HUES48 (cell line): ENCODE measurements around the gene CLCNKB.
"Not testable (repeated sequence)": the region's sequence is repeated elsewhere in the genome, so short reads cannot be mapped to it uniquely, and the experiment has no call there.

Experiments used
- H3K27ac ChIP-seq: one replicate; pipeline ENCODE4 v1.7.0; 2013; ENCODE audit warnings: low read depth, low read length, inconsistent platforms
- H3K27me3 ChIP-seq: 2 replicates; pipeline ENCODE4 v1.6.1; 2013; ENCODE audit warnings: mild to moderate bottlenecking, low read length; ENCODE audit not compliant: control insufficient read depth, insufficient read depth
- H3K36me3 ChIP-seq: 2 replicates; pipeline ENCODE4 v1.6.1; 2013; ENCODE audit warnings: low read length; ENCODE audit not compliant: control insufficient read depth, insufficient read depth
- H3K4me1 ChIP-seq: 2 replicates; pipeline ENCODE4 v1.6.1; 2013; ENCODE audit warnings: mild to moderate bottlenecking, low read length; ENCODE audit not compliant: control insufficient read depth, insufficient read depth
- H3K4me3 ChIP-seq: 2 replicates; pipeline ENCODE4 v1.5.1; 2013; ENCODE audit warnings: mild to moderate bottlenecking, low read depth, low read length
- H3K9ac ChIP-seq: 2 replicates; pipeline ENCODE4 v1.6.1; 2013; ENCODE audit warnings: mild to moderate bottlenecking, low read depth, low read length, moderate library complexity
- H3K9me3 ChIP-seq: 2 replicates; pipeline ENCODE4 v1.6.1; 2013; ENCODE audit warnings: low read length; ENCODE audit not compliant: control insufficient read depth, insufficient read depth

CLCNKB gene

GRCh38 chr1:16023050-16023653 lies 20.4 kb upstream of the CLCNKB start:
- 0 out of 2 replicates have a peak, but pooled peaks cover 4% of the 10 kb centered on the region for H3K4me1 ChIP-seq
- H3K27ac ChIP-seq = no peak overlapping the region
- no peaks in the 10 kb centered on the region for H3K36me3 ChIP-seq
- H3K9ac ChIP-seq = no peak overlapping the region
- H3K27me3 ChIP-seq = peaks cover 17% of the 10 kb centered on the region
- H3K4me3 ChIP-seq = no peak overlapping the region
- no peaks in the 10 kb centered on the region for H3K9me3 ChIP-seq

- not testable (repeated sequence) for H3K9me3 ChIP-seq, H3K27ac ChIP-seq, H3K9ac ChIP-seq, H3K4me1 ChIP-seq, H3K36me3 ChIP-seq
- Histone ChIP-seq H3K4me3 (peak overlapping the region; percentile 60), H3K27me3 (peaks cover 17% of the 10 kb centered on the region)
Measured at GRCh38 chr1:16026302-16026701, 17.3 kb upstream of the CLCNKB start.

DNA sequence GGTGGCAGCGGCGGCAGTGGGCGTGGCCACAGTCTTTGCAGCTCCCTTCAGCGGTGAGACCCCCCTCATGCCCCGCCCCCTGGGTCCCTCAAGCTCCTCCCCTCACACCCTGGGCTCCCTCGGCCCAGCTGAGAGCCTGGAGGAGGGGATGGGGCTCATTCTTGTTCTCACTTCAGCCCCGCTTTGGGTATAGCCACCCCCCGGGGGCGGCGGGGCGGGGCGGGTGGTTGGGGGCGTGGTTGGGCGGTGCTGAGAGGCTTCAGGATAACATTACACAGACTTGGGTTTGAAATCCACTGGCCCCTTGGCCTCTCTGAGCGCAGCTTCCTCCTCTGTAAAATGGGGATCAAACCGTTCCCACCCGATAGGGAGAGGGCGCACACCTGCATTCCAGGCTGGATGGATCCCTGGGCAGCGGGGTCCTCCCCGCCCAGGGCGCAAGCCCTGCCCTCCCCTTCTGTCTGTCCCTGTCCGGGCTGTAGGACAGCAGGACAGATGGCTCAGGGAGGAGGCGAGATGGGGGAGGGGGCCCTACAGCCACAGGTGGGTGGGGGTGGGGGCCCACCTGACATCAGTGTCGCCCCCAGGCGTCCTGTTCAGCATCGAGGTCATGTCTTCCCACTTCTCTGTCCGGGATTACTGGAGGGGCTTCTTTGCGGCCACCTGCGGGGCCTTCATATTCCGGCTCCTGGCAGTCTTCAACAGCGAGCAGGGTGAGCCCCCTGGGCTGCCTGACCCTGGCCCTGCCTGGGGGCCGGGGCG lies 16.7 kb upstream of the CLCNKB start:
- H3K27me3 ChIP-seq = peaks cover 14% of the 10 kb centered on the region
- peaks cover 10% of the 10 kb centered on the region; the same call in 1 of the 2 replicates for H3K4me1 ChIP-seq
- peak overlapping the region; percentile 60 for H3K4me3 ChIP-seq
- H3K36me3 ChIP-seq = no peaks in the 10 kb centered on the region
- H3K9ac ChIP-seq = no peak overlapping the region
- no peak overlapping the region for H3K27ac ChIP-seq
- H3K9me3 ChIP-seq = no peaks in the 10 kb centered on the region

DNA sequence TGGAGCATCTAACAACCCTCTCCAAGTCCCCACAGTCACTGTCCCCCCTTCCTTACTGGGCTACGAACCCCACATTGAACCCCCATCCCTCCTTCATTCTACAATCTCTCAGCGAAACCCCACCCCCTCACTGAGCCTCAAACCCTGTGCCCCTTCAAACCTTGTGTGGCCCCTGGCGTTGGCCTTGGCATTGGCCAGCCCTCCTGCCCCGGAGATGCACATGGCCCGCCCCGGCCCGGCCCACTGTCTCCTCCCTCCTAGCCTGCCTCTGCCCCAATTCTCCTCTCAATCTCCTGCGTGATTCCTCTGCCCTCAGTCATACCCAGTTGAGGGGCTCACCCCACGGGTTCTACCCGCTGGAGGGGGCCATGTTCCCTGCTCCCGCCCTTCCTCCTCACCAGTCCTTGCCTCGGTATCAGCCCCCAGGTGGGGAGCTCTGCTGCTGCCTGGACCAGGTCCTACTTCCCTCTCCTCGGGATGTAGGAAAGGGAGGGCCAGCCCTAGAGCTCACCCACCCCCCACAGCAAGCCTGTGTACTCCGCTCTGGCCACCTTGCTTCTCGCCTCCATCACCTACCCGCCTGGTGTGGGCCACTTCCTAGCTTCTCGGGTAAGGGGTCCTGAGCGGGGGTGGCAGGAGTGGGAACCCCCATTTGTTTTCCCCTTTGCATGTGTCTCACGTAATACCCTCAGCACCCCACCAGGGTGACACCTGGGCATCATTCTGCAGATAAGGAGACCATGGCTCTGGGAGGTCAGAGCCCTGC lies 15.2 kb upstream of the CLCNKB start:
- peaks cover 10% of the 10 kb centered on the region; the same call in 1 of the 2 replicates for H3K4me1 ChIP-seq
- no peak overlapping the region for H3K27ac ChIP-seq
- no peak overlapping the region for H3K9ac ChIP-seq
- H3K27me3 ChIP-seq = peaks cover 7% of the 10 kb centered on the region
- no peaks in the 10 kb centered on the region for H3K9me3 ChIP-seq
- H3K36me3 ChIP-seq = no peaks in the 10 kb centered on the region
- no peak overlapping the region for H3K4me3 ChIP-seq

DNA sequence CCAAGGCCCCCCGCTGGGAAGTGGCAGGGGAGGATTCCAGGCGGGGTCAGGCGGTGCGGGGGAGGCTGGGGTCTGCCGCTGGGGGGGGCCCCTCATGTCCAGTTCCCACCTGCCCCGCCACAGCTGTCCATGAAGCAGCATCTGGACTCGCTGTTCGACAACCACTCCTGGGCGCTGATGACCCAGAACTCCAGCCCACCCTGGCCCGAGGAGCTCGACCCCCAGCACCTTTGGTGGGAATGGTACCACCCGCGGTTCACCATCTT lies 14.6 kb upstream of the CLCNKB start:
- H3K4me1 ChIP-seq, H3K9me3 ChIP-seq, H3K4me3 ChIP-seq, H3K36me3 ChIP-seq, H3K9ac ChIP-seq, H3K27me3 ChIP-seq, H3K27ac ChIP-seq: not testable (repeated sequence)

GRCh38 chr1:16029288-16029687 lies 14.3 kb upstream of the CLCNKB start:
- Histone ChIP-seq H3K4me3 (no peak overlapping the region), H3K9ac (no peak overlapping the region), H3K36me3 (no peaks in the 10 kb centered on the region), H3K27me3 (peaks cover 7% of the 10 kb centered on the region), H3K9me3 (no peaks in the 10 kb centered on the region), H3K4me1 (peaks cover 10% of the 10 kb centered on the region; the same call in 1 of the 2 replicates), H3K27ac (no peak overlapping the region)

DNA sequence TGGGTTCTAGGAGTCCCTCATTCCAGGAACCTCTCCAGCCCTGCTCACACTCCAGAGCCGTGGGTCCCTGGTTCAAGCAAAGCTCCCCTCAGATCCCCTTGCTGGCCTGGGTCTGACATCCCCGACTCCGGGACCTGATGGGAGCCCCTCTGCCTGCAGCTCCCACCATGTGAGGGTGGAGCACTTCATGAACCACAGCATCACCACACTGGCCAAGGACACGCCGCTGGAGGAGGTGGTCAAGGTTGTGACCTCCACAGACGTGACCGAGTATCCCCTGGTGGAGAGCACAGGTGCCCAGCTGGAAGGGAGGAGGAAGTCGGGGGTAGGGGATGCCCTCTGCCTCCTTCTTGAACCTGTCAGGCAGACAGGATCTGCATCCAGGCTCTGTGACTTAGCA lies 12.0 kb upstream of the CLCNKB start:
- Histone ChIP-seq H3K4me1 (peaks cover 10% of the 10 kb centered on the region; the same call in 1 of the 2 replicates), H3K9ac (no peak overlapping the region), H3K36me3 (no peaks in the 10 kb centered on the region), H3K27me3 (no peaks in the 10 kb centered on the region), H3K4me3 (no peak overlapping the region), H3K9me3 (no peaks in the 10 kb centered on the region), H3K27ac (no peak overlapping the region)

- H3K27me3 ChIP-seq = no peaks in the 10 kb centered on the region
- peaks cover 10% of the 10 kb centered on the region; the same call in 1 of the 2 replicates for H3K4me1 ChIP-seq
Measured at GRCh38 chr1:16032388-16033102, 11.0 kb upstream of the CLCNKB start.

DNA sequence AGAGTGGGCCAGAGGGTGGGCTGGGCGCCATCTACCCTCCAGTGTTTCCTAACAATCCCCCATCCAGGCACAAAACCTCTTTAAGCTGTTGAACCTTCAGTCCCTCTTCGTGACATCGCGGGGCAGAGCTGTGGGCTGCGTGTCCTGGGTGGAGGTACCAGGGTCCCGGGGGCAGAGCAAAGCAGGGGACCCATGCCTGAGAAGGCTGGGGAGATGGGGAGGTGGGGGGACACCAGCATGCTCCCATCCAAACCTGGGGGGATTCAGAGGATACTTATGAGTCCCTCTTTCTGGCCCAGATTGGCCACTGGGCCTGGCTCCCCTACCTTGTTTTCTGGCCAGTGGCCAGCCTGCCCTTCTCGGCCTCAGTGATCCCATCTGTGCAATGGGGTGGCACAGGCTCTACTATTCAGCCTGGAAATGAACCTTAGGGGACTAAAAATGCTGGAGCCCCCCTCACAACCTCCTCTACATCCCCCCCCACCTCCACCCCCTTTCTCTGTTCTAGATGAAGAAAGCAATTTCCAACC lies 10.4 kb upstream of the CLCNKB start:
- H3K4me3 ChIP-seq, H3K27me3 ChIP-seq, H3K9me3 ChIP-seq, H3K9ac ChIP-seq, H3K4me1 ChIP-seq, H3K36me3 ChIP-seq, H3K27ac ChIP-seq: not testable (repeated sequence)

More at GRCh38 chr1:16032388-16033102, 11.0 kb upstream of the CLCNKB start:
- Histone ChIP-seq H3K27ac (no peak overlapping the region), H3K4me3 (no peak overlapping the region), H3K36me3 (no peaks in the 10 kb centered on the region), H3K9ac (no peak overlapping the region), H3K9me3 (no peaks in the 10 kb centered on the region)

DNA sequence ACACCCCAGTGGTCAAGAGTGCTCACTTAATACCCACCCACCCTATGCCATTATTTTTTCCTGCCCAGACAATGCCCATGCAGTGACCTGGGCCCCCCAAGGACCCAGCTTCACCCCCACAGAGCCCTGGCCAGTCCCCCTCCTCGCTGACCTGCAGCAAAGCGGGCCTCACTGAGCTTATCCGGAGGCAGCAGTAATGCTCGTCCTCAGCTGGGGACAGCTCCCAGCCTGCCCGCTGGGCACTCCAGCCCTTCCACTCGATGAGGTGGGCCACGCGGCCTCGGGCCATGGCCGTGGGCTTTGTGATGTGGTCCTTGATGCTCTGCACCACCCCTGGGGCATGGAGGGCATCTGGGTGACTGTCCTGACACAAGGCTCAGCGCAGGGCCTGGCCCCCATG lies 7.1 kb upstream of the CLCNKB start:
- not testable (repeated sequence) for H3K27ac ChIP-seq, H3K4me1 ChIP-seq, H3K27me3 ChIP-seq, H3K4me3 ChIP-seq, H3K9ac ChIP-seq, H3K36me3 ChIP-seq, H3K9me3 ChIP-seq
